Sigmoid colon (tissue), 7 donors: Measurements from ENCODE around the gene SNX33. TPM values are rescaled to one million over a fixed set of nuclear protein-coding genes. Genes with fewer than 3 reads are reported as not detected.

Experiments
- DNase-seq: peaks from one replicate; pipeline ENCODE4 v3.0.0-alpha.2; 2019
- H3K27ac ChIP-seq, 4 donors: fragments of 200-600 bp; sonication (generic); one replicate each; pipeline ENCODE4 v1.5.1; 2016 to 2019; ENCODE audit warnings: mild to moderate bottlenecking in 1 of 4
- H3K27me3 ChIP-seq, 3 donors: fragments of 200-600 bp; sonication (generic); one replicate each; pipeline ENCODE4 v1.5.1; 2019; ENCODE audit warnings: mild to moderate bottlenecking in 1 of 3
- H3K36me3 ChIP-seq, 4 donors: fragments of 200-600 bp; sonication (generic); one replicate each; pipeline ENCODE4 v1.5.1; 2016 to 2019
- H3K4me1 ChIP-seq, 4 donors: fragments of 200-600 bp; sonication (generic); one replicate each; pipeline ENCODE4 v1.5.1; 2017 to 2019
- H3K4me3 ChIP-seq, 4 donors: fragments of 200-600 bp; sonication (generic); one replicate each; pipeline ENCODE4 v1.5.1; 2017 to 2019; ENCODE audit warnings: mild to moderate bottlenecking in 2 of 4, moderate library complexity in 1 of 4
- H3K9me3 ChIP-seq, 4 donors: fragments of 200-600 bp in 3 of 4; sonication (generic) in 3 of 4; one replicate each; pipeline versions ENCODE4 v1.5.1 to v1.6.1; 2013 to 2019
- EP300 ChIP-seq, 4 donors: sonication (generic); formaldehyde crosslinking; IDR thresholded peaks; one replicate each; pipeline ENCODE4 v1.6.1; 2017; ENCODE audit warnings: antibody characterized with exemption in 4 of 4
- POLR2A ChIP-seq, 2 donors: fragments of 450-650 bp; IDR thresholded peaks; one replicate each; pipeline ENCODE4 v1.6.1; 2016; ENCODE audit warnings: antibody characterized with exemption in 2 of 2, mild to moderate bottlenecking in 2 of 2, moderate library complexity in 2 of 2
- POLR2AphosphoS5 ChIP-seq, 4 donors: sonication (generic); formaldehyde crosslinking; IDR thresholded peaks; one replicate each; pipeline ENCODE4 v1.6.1; 2017; ENCODE audit warnings: antibody characterized with exemption in 4 of 4
- WGBS, 2 donors: extraction: QIAGEN DNeasy Blood & Tissue Kit; methylation state at CpG; one replicate each; pipeline ENCODE4 v1.1.7; 2013; 5-methylcytosine and 5-hydroxymethylcytosine counted together
- intact Hi-C: fragments of 100-400 bp; cut with DNase I; formaldehyde crosslinking; loops from one replicate; pipeline ENCODE4 v1.15.1; 2023
- polyA plus RNA-seq, 3 donors: library from polyadenylated mRNA; stranded (reverse); fragments of 200-250 nt; gene quantifications; one replicate each; pipeline ENCODE4 v1.2.3, GENCODE V29; 2013
- total RNA-seq, 4 donors: library from RNA; depleted of rRNA; stranded (reverse); fragments of >200 nt; gene quantifications; one replicate each; pipeline ENCODE4 v1.1.0, GENCODE V29; 2016
- TF ChIP-seq, protein P1 (sequence below), 4 experiments: fragments of 450-650 bp in 3 of 4; fragments of 200-600 bp in 1 of 4; IDR thresholded peaks; one replicate each; pipeline ENCODE4 v1.5.1; 2016 to 2019; ENCODE audit warnings: antibody characterized with exemption in 4 of 4, mild to moderate bottlenecking in 3 of 4, moderate library complexity in 2 of 4
- donor health status: healthy with polysubstance abuse.
- donor health status: Bipolar disorder and iron deficiency.
- donor health status: healthy.

SNX33 gene
- total and polyA plus RNA-seq, 7 donors = 9.0 to 32.7 (median 20.9) TPM

DNA sequence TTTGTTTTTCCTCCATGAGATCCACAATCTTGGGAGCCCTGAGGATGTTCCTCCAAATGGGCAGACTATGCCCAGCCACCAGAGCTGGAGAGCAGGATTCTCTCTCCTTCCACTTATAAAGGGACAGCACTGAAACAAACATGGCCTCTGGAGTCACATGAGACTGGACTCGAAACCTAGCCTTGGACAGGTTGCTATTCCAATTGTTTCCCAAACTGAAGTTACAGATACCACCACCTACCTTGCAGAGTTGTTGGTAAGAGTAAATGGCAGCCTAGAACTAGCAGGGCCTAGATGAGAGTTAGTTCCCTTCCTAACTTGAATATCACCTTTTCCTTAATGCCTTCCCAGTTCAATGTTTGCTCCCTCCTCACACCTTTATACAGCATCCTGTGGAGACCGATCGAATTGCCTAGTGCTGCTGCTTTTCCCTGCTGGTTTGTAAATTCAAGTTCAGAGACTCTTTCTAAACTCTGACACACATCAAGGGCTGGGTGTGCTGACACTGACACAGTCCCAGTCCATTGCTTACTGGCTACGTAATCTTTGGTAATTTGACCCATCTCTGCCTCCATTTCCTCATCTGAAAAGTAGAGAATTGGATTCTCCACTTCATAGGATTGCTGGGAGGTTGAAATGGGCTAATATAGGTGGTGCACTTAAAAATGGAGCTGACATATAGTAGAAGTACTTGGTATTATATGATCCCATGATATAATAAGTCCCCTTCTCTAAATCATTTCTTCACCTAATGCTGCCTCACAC, 10.3 kb upstream of the SNX33 start:
- WGBS, 2 donors = 68% methylated on average over 4 of the region's 4 CpGs
- peaks cover 0 to 41% (median 29%) of the 10 kb centered on the region in 4 donors for H3K4me1 ChIP-seq
- intact Hi-C loops = loop anchor here (5.0 kb wide), 3 partner anchors 45 to 165 kb away; no protein-coding TSS in a partner anchor
- H3K27ac ChIP-seq = peak overlapping the region; percentile 88 to 93 (median 92)
- TF ChIP-seq, protein P1, sequence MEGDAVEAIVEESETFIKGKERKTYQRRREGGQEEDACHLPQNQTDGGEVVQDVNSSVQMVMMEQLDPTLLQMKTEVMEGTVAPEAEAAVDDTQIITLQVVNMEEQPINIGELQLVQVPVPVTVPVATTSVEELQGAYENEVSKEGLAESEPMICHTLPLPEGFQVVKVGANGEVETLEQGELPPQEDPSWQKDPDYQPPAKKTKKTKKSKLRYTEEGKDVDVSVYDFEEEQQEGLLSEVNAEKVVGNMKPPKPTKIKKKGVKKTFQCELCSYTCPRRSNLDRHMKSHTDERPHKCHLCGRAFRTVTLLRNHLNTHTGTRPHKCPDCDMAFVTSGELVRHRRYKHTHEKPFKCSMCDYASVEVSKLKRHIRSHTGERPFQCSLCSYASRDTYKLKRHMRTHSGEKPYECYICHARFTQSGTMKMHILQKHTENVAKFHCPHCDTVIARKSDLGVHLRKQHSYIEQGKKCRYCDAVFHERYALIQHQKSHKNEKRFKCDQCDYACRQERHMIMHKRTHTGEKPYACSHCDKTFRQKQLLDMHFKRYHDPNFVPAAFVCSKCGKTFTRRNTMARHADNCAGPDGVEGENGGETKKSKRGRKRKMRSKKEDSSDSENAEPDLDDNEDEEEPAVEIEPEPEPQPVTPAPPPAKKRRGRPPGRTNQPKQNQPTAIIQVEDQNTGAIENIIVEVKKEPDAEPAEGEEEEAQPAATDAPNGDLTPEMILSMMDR (IDR thresholded peaks at IDR 0.05) = no peak
- no peak for TF ChIP-seq POLR2A (IDR thresholded peaks at IDR 0.05)
- no peak for DNase-seq
- no peaks in the 10 kb centered on the region for H3K27me3 ChIP-seq
- no peaks in the 10 kb centered on the region for H3K9me3 ChIP-seq
- peak overlapping the region in 1 of 4 donors; percentile 80 for H3K4me3 ChIP-seq
- no peaks in the 10 kb centered on the region for H3K36me3 ChIP-seq

- no peak for DNase-seq
- Histone ChIP-seq H3K4me1 (peaks cover 0 to 41% (median 29%) of the 10 kb centered on the region in 4 donors), H3K9me3 (no peaks in the 10 kb centered on the region), H3K27ac (peak overlapping the region; percentile 88 to 93 (median 92)), H3K27me3 (no peaks in the 10 kb centered on the region), H3K36me3 (no peaks in the 10 kb centered on the region), H3K4me3 (peak overlapping the region; percentile 76 to 84 (median 81))
- 1% methylated on average over 16 of the region's 16 CpGs for WGBS, 2 donors
- intact Hi-C loops = loop anchor here (5.0 kb wide), 3 partner anchors 43 to 163 kb away; no protein-coding TSS in a partner anchor
- TF ChIP-seq, protein P1 (IDR thresholded peaks at IDR 0.05) = no peak
- TF ChIP-seq POLR2AphosphoS5 (IDR thresholded peaks at IDR 0.05) (no peak), EP300 (IDR thresholded peaks at IDR 0.05) (no peak), POLR2A (IDR thresholded peaks at IDR 0.05) (no peak)
These were observed 8.5 kb upstream of the SNX33 start for GRCh38 chr15:75639191-75639708.

GRCh38 chr15:75639709-75640482, 7.8 kb upstream of the SNX33 start, which contains the start of gene IMP3:
Gene IMP3 (minus strand): TSS chr15:75640224. CDS start chr15:75640168, 56 bp downstream.
- peaks cover 0 to 41% (median 29%) of the 10 kb centered on the region in 4 donors for H3K4me1 ChIP-seq
- WGBS, 2 donors = 0 to 1% methylated on average over 83 of the region's 83 CpGs

More at GRCh38 chr15:75639709-75640482, 7.8 kb upstream of the SNX33 start, which contains the start of gene IMP3:
- Histone ChIP-seq H3K9me3 (no peaks in the 10 kb centered on the region), H3K27me3 (no peaks in the 10 kb centered on the region), H3K36me3 (no peaks in the 10 kb centered on the region), H3K27ac (peak within 1 kb of the TSS; percentile 88 to 93 (median 92)), H3K4me3 (peak within 1 kb of the TSS; percentile 76 to 84 (median 81))
- TF ChIP-seq POLR2A (IDR thresholded peaks at IDR 0.05) (peak; percentile 93 to 97), POLR2AphosphoS5 (IDR thresholded peaks at IDR 0.05) (peak; percentile 98 to 99 (median 98)), EP300 (IDR thresholded peaks at IDR 0.05) (peak in 1 of 4 donors; percentile 27)
- TF ChIP-seq, protein P1 (IDR thresholded peaks at IDR 0.05) = no peak
- intact Hi-C loops = loop anchor here (5.0 kb wide), 4 partner anchors 42 to 188 kb away; partner anchors contain the start of gene SIN3A
- DNase-seq = peak; percentile 98
